ENCODE results near the gene CENPO.

DNA sequence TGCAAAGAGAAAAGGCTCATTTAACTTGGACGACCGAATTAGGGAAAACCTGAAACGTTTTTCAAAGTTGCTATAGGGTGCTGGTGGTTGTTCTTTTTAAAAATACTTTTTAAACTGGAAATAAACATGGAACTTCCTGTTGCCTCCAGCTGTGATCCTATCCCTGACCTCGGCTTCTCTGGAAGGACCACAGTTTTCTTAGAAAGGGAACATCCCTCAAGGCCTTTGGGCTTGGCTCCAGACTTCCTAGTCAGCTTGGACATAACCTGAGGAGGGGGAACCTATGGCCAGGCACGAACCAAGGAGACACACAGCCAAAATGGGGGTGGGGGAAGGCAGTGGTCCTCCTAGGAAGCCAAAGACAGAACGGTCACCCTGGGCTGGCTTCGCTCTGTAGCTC is 57.7 kb downstream of the CENPO start:
- no peak for TF ChIP-seq RAD21 (IDR thresholded peaks at IDR 0.05; ENCODE audit: low read depth)
- no peak for TF ChIP-seq YY1 (IDR thresholded peaks at IDR 0.05; ENCODE audit: low read depth)
- TF ChIP-seq, protein P1, sequence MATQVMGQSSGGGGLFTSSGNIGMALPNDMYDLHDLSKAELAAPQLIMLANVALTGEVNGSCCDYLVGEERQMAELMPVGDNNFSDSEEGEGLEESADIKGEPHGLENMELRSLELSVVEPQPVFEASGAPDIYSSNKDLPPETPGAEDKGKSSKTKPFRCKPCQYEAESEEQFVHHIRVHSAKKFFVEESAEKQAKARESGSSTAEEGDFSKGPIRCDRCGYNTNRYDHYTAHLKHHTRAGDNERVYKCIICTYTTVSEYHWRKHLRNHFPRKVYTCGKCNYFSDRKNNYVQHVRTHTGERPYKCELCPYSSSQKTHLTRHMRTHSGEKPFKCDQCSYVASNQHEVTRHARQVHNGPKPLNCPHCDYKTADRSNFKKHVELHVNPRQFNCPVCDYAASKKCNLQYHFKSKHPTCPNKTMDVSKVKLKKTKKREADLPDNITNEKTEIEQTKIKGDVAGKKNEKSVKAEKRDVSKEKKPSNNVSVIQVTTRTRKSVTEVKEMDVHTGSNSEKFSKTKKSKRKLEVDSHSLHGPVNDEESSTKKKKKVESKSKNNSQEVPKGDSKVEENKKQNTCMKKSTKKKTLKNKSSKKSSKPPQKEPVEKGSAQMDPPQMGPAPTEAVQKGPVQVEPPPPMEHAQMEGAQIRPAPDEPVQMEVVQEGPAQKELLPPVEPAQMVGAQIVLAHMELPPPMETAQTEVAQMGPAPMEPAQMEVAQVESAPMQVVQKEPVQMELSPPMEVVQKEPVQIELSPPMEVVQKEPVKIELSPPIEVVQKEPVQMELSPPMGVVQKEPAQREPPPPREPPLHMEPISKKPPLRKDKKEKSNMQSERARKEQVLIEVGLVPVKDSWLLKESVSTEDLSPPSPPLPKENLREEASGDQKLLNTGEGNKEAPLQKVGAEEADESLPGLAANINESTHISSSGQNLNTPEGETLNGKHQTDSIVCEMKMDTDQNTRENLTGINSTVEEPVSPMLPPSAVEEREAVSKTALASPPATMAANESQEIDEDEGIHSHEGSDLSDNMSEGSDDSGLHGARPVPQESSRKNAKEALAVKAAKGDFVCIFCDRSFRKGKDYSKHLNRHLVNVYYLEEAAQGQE (IDR thresholded peaks at IDR 0.05; ENCODE audit: low read depth) = no peak
- TF ChIP-seq EP300 (IDR thresholded peaks at IDR 0.05; ENCODE audit: borderline replicate concordance) = no peak
- TF ChIP-seq, protein P2, sequence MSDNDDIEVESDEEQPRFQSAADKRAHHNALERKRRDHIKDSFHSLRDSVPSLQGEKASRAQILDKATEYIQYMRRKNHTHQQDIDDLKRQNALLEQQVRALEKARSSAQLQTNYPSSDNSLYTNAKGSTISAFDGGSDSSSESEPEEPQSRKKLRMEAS (IDR thresholded peaks at IDR 0.05) = no peak
- no peak for TF ChIP-seq CEBPB (IDR thresholded peaks at IDR 0.05)
- TF ChIP-seq, protein P3, sequence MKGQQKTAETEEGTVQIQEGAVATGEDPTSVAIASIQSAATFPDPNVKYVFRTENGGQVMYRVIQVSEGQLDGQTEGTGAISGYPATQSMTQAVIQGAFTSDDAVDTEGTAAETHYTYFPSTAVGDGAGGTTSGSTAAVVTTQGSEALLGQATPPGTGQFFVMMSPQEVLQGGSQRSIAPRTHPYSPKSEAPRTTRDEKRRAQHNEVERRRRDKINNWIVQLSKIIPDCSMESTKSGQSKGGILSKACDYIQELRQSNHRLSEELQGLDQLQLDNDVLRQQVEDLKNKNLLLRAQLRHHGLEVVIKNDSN (IDR thresholded peaks at IDR 0.05) = no peak
- no peak for TF ChIP-seq TAF1 (IDR thresholded peaks at IDR 0.05; ENCODE audit: low read depth)
- TF ChIP-seq TCF12 (IDR thresholded peaks at IDR 0.05; ENCODE audit: low read depth) = no peak
- TF ChIP-seq TEAD4 (IDR thresholded peaks at IDR 0.05) = no peak
- TF ChIP-seq FOXM1 (IDR thresholded peaks at IDR 0.05; ENCODE audit: borderline replicate concordance, low read depth) = no peak

Data from Ishikawa (cell line).